Ishikawa (cell line): Measurements from ENCODE around the gene MLN.

Experiments
- CEBPB ChIP-seq: IDR thresholded peaks from 2 replicates; pipeline ENCODE4 v1.6.1; 2012
- EP300 ChIP-seq: IDR thresholded peaks from 2 replicates; pipeline ENCODE4 v1.6.1; 2012; ENCODE audit warnings: borderline replicate concordance
- FOXM1 ChIP-seq: IDR thresholded peaks from 2 replicates; pipeline ENCODE4 v1.6.1; 2012; ENCODE audit warnings: low read depth, borderline replicate concordance
- TAF1 ChIP-seq: IDR thresholded peaks from 2 replicates; pipeline ENCODE4 v1.6.1; 2012; ENCODE audit warnings: low read depth, mild to moderate bottlenecking
- TF ChIP-seq, protein P1 (sequence below): IDR thresholded peaks from 2 replicates; pipeline ENCODE4 v1.6.1; 2012; ENCODE audit warnings: low read depth, mild to moderate bottlenecking
- TF ChIP-seq, protein P2 (sequence below): IDR thresholded peaks from 2 replicates; pipeline ENCODE4 v1.6.1; 2012

DNA sequence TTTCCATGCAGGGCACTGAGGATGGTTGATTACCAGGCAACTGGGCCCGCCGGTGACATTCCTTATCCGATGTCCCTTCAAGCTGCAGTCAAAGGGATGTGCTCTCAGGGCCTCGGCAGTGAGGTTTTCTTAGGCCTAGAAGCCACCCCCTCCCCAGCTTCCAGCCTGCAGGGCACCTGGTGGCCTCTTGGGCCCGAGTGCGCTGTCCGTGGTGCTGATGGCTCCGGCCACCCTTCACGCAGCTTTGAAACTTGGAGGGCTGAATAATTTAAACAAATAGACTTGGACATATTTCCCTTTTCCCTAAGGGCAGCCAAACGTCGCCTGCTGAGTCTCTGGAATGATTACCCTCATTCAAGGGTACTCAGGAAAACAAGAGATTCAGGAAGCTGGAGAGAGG lies 8.9 kb upstream of the MLN start:
- TF ChIP-seq, protein P1, sequence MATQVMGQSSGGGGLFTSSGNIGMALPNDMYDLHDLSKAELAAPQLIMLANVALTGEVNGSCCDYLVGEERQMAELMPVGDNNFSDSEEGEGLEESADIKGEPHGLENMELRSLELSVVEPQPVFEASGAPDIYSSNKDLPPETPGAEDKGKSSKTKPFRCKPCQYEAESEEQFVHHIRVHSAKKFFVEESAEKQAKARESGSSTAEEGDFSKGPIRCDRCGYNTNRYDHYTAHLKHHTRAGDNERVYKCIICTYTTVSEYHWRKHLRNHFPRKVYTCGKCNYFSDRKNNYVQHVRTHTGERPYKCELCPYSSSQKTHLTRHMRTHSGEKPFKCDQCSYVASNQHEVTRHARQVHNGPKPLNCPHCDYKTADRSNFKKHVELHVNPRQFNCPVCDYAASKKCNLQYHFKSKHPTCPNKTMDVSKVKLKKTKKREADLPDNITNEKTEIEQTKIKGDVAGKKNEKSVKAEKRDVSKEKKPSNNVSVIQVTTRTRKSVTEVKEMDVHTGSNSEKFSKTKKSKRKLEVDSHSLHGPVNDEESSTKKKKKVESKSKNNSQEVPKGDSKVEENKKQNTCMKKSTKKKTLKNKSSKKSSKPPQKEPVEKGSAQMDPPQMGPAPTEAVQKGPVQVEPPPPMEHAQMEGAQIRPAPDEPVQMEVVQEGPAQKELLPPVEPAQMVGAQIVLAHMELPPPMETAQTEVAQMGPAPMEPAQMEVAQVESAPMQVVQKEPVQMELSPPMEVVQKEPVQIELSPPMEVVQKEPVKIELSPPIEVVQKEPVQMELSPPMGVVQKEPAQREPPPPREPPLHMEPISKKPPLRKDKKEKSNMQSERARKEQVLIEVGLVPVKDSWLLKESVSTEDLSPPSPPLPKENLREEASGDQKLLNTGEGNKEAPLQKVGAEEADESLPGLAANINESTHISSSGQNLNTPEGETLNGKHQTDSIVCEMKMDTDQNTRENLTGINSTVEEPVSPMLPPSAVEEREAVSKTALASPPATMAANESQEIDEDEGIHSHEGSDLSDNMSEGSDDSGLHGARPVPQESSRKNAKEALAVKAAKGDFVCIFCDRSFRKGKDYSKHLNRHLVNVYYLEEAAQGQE, result peak; percentile 99
- no peak for TF ChIP-seq TAF1
- TF ChIP-seq EP300, result no peak
- no peak for TF ChIP-seq CEBPB
- TF ChIP-seq, protein P2, sequence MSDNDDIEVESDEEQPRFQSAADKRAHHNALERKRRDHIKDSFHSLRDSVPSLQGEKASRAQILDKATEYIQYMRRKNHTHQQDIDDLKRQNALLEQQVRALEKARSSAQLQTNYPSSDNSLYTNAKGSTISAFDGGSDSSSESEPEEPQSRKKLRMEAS, result no peak; the same call in 1 of the 2 replicates
- TF ChIP-seq FOXM1, result no peak
